Measurements from ENCODE around the gene TAOK3.

TAOK3 gene

GRCh38 chr12:118212606-118213005 lies 160.1 kb downstream of the TAOK3 start:
- no peak for DNase-seq (ENCODE audit: low spot score)

DNA sequence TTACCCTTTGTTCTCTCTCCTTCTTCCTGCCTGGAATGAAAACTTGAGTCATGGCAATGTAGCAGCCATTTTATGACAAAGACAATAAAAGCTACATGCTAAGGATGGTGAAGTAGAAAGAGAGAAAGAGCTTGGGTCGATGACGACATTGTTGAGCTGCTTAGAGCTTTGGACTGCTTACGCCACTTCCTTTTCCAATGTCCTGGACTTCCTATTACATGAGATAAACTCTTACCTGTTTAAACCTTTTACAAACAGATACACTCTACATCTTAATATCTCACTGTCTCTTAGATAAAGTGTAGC lies 166.6 kb downstream of the TAOK3 start:
- DNase-seq (ENCODE audit: low spot score): no peak

- no peak for DNase-seq (ENCODE audit: low spot score)
Measured at GRCh38 chr12:118193958-118194357, 178.7 kb downstream of the TAOK3 start.

GRCh38 chr12:118193477-118193876 lies 179.2 kb downstream of the TAOK3 start:
- no peak for DNase-seq (ENCODE audit: low spot score)

DNA sequence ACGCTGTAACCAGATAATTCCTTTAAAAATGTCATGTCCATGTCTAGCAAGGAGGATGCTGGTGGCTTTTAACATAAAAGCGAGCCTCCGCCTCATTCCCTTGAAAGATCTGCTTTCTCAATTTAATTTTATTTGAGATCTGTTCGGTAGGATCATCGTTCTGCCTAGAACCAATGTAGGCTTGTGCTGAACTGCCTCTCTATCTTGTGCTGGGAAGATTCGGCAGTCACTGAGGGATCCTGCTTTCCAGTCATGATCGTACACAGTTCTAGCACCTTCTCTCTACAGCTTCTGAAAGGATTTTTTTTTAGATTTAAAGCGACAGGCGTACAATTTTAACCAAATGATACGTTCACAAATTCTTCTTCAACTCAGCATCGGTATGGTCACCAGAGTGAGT lies 182.4 kb downstream of the TAOK3 start:
- DNase-seq (ENCODE audit: low spot score): peak; percentile 78

DNA sequence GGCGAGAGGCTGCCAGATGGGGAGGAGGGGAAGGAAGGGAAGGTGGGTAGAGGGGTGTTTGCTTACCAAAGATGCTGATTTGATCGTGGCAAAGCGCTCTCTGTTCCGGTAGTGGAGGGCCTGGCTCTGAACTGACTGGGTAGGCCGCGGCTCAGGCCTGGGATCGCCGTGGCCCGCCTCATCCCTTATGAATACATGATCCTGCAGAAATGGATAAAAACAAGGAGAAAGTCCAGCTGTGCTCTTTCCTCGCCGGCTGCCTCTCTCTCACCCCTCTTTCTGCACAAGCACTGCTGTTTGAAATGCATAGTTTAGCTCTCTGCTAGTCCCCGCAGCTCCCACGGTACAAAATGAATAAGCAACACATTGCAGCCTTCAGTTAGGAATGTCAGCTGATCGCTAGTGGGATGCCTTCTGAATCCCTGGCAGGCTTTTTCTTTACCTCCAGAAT lies 182.9 kb downstream of the TAOK3 start:
- DNase-seq (ENCODE audit: low spot score): peak; percentile 81

GRCh38 chr12:118188690-118189371 lies 183.9 kb downstream of the TAOK3 start:
- DNase-seq (ENCODE audit: low spot score): peak; percentile 70

GRCh38 chr12:118187751-118188435 lies 184.8 kb downstream of the TAOK3 start:
- DNase-seq (ENCODE audit: low spot score): no peak

GRCh38 chr12:118185602-118186397 lies 186.9 kb downstream of the TAOK3 start:
- no peak for DNase-seq (ENCODE audit: low spot score)

DNA sequence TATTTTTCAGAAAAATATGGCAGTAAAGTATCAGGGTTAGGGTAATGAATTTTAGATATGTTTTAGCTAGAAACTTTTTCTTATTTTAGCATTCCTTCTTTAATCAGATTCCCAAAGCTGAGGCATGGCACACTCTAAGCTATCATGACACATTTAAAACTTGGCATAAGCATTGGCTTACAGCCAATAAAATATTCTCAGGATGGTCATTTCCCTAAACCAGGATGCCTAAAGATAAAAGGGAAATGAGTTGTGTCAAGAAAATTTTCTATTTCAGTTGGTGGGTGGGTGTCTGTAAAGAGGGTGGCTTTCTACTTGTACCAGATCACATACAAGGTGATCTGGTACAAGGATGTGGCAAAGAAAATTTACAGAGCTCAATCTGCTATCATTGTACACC lies 189.0 kb downstream of the TAOK3 start:
- DNase-seq (ENCODE audit: low spot score): no peak

DNA sequence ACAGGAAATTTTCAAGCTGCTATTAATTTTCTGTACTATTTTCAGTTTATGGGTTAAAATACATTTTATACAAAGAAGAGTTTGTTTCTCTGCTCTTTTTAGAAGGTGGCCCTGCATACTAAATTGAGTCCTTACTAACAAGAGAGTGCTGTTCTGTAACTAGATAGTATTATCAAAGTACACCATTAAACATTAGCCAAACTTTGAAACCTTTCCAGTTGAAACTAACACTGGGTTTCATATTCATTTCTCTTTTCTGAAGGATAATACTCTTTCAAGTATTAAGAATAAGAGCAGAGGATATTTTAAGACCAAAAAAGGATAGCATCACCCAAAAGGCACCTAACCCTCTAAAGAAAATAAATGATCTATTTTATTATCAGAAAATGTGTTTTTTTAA lies 189.6 kb downstream of the TAOK3 start:
- no peak for DNase-seq (ENCODE audit: low spot score)

DNA sequence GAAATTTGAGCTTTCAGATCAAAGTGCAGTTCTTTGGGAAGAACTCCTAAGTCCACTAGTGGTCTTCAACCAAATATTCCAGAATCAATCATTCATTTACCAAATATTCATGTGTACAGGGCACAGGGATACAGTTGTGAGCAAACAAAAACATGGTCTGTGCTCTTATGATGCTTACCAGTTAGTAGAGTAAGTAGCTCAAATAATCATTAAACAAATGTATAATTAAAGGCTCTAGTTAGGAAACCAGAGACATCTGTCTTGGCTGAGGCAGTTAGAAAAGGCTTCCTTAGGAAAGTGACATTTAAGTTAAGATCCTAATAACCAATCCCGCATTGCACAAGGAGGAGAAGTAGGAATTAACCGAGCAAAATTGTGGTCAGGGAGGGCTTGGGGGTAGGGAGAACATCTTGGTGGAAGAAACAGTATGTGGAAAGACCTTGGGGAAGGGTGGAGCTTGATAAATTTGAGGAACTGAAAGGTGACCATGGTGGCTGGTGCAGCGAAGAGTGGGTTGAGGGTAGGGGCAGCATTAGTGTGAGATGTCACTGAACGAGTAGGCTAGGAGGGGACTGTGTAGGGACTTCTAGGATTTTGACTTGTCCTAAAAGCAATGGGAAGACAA lies 196.8 kb downstream of the TAOK3 start:
- DNase-seq (ENCODE audit: low spot score): no peak

GRCh38 chr12:118166946-118167345 lies 205.8 kb downstream of the TAOK3 start:
- DNase-seq (ENCODE audit: low spot score): no peak

GRCh38 chr12:118164798-118165486 lies 207.8 kb downstream of the TAOK3 start:
- no peak for DNase-seq (ENCODE audit: low spot score)

DNA sequence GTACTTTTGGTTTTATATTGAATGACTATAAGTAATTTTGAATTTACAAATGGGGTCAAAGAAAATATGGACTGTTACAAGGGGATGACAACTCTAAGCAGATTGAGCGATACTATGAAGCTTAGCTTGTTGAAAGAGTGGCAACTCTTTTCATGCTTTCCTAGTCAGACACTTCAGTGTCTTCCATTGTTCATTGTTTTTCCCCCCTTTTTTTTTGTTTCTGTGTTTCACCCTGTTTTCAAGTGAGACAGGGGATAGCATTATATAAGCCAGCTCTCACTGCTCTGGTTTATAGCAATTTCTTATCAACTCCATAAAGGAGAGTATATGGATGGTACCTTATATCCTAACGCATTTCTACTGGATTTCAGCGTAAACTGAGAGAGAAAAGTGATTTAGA lies 212.2 kb downstream of the TAOK3 start:
- peak; percentile 36 for DNase-seq (ENCODE audit: low spot score)

GRCh38 chr12:118151755-118152154 lies 221.0 kb downstream of the TAOK3 start:
- peak; percentile 60 for DNase-seq (ENCODE audit: low spot score)

DNA sequence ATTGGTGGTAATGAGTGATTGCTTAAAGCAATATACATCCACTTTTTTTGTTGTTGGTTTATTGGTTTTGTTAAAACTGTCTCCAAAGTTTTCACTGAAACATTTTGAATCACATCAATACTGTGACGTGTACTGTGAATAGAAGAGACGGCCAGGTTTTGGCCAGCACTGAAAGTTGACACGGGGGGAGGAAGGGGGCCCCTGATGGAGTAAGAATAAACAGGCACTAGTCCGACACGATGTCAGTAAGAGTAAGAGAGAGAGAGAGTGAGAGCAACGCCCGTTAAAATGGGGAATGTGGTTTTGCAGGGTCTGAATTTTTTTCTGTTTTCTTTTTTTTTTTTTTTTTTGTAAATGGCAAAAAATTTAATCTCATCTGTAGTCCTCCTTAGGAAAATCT lies 222.1 kb downstream of the TAOK3 start:
- no peak for DNase-seq (ENCODE audit: low spot score)

GRCh38 chr12:118148287-118148686 lies 224.4 kb downstream of the TAOK3 start:
- DNase-seq (ENCODE audit: low spot score): no peak

- DNase-seq (ENCODE audit: low spot score): no peak
Measured at GRCh38 chr12:118145798-118146156, 226.9 kb downstream of the TAOK3 start.

- no peak for DNase-seq (ENCODE audit: low spot score)
Measured at GRCh38 chr12:118145113-118145797, 227.5 kb downstream of the TAOK3 start.

DNA sequence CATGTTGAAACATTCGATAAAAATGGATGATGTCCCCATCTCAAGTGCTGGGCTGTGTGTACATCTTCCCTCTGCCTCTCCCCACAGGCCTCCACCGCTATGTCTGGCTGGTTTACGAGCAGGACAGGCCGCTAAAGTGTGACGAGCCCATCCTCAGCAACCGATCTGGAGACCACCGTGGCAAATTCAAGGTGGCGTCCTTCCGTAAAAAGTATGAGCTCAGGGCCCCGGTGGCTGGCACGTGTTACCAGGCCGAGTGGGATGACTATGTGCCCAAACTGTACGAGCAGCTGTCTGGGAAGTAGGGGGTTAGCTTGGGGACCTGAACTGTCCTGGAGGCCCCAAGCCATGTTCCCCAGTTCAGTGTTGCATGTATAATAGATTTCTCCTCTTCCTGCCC lies 228.2 kb downstream of the TAOK3 start:
- no peak for DNase-seq (ENCODE audit: low spot score)

DNA sequence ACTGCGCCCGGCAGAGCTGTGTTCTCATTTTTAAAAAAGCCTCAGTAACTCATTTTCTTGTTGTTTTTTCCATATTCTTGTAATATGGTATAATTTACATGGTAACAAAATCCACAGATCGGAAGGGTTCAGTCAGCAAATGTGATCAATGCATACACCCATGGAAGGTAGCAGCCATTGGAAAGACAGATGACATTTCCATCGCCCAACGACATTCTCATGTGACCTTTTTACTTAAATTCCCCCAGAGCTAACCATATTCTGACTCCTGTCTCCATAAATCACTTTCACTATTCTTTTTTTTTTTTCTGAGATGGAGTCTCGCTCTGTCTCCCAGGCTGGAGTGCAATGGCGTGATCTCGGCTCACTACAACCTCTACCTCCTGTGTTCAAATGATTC lies 231.9 kb downstream of the TAOK3 start:
- no peak for DNase-seq (ENCODE audit: low spot score)

All from putamen (tissue), 1 donor.